Fibroblast of the aortic adventitia (primary cell): ENCODE measurements around the gene CBR3. TPM values are rescaled to one million over a fixed set of nuclear protein-coding genes. Genes with fewer than 3 reads are reported as not detected.

Experiments used
- DNase-seq: peaks from one replicate; pipeline ENCODE4 v3.0.0-alpha.2; 2010; ENCODE audit warnings: low read depth
- H3K4me3 ChIP-seq: 2 replicates; pipeline ENCODE4 v1.5.1; 2011; ENCODE audit warnings: low read depth, mild to moderate bottlenecking, control low read depth, low read length, moderate library complexity
- CTCF ChIP-seq: IDR thresholded peaks from 2 replicates; pipeline ENCODE4 v1.5.1; 2011; ENCODE audit warnings: mild to moderate bottlenecking, low read length, control low read depth, inconsistent platforms; ENCODE audit not compliant: insufficient read depth
- total RNA-seq: library from RNA; depleted of rRNA; stranded (reverse); fragments of >200 nt; gene quantifications from 2 replicates; pipeline ENCODE4 v1.2.3, GENCODE V29; 2012; ENCODE audit warnings: low replicate concordance

CBR3 gene
- total RNA-seq, 1 donor: 27.9 TPM

DNA sequence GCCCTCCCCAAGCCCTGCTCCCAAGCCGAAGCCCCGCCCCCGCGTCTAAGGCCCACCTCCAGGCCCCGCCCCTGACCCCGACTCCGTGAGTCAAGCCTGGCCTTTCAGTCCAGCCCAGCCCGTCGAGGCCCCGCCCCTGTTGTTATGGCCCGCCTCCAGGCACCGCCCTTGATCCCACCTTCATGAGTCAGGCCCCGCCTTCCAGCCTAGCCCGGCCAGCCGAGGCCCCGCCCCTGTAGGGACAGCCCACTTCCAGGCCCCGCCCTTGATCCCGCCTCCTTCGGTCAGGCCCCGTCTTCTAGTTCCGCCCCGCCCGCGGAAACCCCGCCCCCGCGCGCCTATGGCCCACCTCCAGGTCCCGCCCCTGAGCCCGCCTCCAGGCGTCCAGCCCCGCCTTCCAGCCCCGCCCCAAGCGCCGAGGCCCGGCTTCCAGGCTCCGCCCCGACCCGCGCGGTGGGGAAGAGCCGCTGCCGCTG lies 21.5 kb downstream of the CBR3 start:
- no peak for TF ChIP-seq CTCF
- peak overlapping the region; percentile 86 for H3K4me3 ChIP-seq
- peak; percentile 99 for DNase-seq

DNA sequence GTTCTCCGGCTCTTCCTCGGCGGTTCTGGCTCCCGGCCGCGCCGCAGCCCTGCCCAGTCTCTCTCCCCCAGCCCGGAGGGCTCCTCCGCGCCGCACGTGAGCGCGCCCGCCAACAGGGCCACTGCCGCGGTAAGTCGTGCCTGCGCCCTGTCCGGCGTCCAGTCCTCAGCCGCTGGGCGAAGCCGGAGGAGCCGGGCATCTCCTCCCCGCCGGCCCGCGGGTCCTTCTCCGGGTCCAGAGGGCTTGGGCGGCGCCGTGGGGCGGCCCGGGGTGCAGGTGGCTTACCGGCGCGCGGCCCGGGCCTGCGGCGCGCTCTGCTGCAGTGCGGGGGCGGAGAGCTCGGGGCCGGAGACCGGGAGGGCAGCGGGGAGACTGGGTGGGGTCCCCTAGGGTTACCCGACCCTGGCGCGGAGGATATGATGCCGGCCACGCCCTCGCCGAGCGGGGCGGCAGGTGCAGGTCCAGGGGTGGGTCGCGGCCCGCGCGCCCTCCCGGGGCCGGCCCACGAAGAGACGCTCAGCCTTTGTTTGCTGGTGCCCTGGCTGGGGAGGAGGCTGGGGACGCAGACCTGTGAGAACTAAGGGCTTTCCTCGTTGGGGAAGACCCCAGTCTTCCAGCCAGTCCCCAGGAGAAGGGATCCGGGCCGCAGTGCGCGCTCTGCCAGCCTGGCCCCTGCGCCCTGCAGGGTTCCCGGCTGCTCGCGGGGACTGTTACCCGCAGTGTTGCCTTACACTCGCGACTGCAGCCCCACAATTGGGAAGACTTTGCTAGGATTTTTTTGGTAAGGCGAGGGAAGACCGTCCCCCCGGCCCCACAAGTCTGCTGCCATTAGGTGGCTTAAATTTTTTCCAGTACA lies 22.2 kb downstream of the CBR3 start, which contains the start of gene DOP1B:
Gene DOP1B (plus strand): TSS at position 10 of the 856 bp plus-strand sequence. CDS start 7,910 bp downstream, outside the sequence.
- DNase-seq: no peak
- H3K4me3 ChIP-seq: peak within 1 kb of the TSS; percentile 86
- no peak for TF ChIP-seq CTCF

DNA sequence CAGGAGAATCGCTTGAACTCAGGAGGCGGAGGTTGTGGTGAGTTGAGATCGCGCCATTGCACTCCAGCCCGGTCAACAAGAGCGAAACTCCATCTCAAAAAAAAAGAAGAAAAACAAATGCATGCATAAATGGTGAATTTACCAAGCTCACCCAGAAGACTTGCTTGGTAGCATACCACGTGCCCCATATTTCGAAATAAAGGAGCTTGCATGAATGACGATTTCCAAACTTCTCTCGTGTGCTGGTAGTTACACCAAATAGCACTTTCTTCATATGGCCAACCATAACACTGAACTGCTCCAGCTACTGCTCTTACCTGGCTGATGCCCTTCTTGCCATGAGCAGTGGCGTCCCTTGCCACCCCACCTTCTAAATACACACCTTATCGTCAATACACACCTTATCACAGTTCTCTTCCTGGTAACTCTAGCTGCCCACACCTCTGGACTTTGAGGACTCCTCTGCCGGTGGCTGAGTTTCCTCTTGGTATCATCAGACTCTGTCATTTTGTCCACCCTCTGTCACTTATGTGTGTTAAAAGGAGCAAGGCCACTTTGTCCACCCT lies 24.6 kb downstream of the CBR3 start:
- DNase-seq: no peak
- no peak for TF ChIP-seq CTCF
- no peak overlapping the region for H3K4me3 ChIP-seq

DNA sequence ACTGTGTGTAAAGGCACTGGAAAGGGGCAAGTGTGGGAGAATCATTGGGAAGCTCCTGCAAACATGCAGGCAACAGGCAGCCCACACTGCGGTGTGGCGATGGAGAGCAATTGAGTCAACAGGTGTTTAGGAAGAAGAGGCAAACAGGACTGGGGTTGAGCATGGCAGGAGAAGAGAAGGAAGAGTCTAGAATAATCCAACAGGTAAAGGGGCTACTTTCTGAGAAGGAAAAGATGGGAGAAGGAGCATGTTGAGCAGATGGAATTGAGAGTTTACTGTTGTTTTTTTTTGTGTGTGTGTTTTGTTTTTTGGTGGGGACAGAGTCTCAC lies 25.9 kb downstream of the CBR3 start:
- no peak overlapping the region for H3K4me3 ChIP-seq
- DNase-seq: no peak
- TF ChIP-seq CTCF: no peak

GRCh38 chr21:36162631-36163030 lies 27.8 kb downstream of the CBR3 start:
- no peak overlapping the region for H3K4me3 ChIP-seq
- no peak for TF ChIP-seq CTCF
- DNase-seq: no peak

DNA sequence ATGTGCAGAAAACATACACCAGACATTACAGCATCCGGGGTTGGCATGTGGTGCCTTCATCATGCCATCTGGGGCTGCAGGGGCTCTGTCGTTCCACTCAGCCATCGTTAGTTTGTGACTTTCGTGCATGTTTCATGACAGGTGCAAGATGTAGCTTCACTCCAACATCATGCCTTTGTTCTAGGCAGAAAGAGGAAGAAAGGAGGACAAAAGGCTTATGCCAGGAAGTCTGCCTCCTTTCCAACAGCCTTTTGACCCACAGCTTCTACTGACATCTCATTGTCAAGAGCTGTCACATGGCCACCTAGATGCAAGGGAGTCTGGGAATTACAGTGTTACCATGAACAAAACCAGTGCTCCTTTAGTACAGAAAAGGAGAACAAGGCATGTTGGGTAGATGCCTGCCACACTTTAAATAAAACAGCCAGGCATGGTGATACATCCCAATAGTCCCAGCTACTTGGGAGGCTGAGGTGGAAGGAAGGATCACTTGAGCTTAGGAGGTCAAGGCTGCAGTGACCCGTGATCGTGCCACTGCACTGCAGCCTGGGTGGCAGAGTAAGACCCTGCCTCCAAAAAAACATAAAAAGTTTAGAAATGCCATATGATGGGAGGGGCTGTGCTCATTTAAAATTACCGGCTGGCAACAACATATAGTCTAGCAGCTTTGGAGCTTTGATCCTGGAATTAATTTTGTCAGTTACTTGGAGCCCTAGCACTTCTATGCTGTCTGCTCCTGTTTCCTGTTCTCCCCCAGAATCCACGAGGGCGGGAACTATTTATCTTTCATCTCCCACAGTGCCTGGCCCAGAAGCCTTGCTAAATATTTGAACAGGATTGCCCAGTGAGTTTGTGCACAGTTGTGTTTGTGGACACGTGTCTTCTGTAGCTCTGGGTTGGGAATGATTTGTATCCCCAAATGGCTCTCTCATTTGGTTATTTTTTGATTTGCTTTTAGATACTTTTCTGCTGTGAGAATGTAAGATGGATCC lies 29.2 kb downstream of the CBR3 start:
- H3K4me3 ChIP-seq: no peak overlapping the region
- TF ChIP-seq CTCF: no peak
- no peak for DNase-seq
